Smooth muscle cell (in vitro differentiated cells): ENCODE data around the gene TMEM255B. TPM values are rescaled to one million over a fixed set of nuclear protein-coding genes. Genes with fewer than 3 reads are reported as not detected.
A peak's percentile ranks its signal among the peaks of the same experiment; 100 is the strongest.
"Not testable (repeated sequence)": the region's sequence is repeated elsewhere in the genome, so short reads cannot be mapped to it uniquely, and the experiment has no call there.

Experiments
- DNase-seq: peaks from one replicate; lab custom pipeline; 2025; ENCODE audit not compliant: unreplicated experiment; lab: John Stamatoyannopoulos, UW
- H2AFZ ChIP-seq: fragments of 200-600 bp; sonication (generic); 2 replicates; pipeline ENCODE4 v1.6.0; 2016; ENCODE audit warnings: antibody characterized with exemption, low read depth, mild to moderate bottlenecking
- H3F3A ChIP-seq: fragments of 200-600 bp; sonication (generic); 2 replicates; pipeline ENCODE4 v1.6.0; 2017; ENCODE audit warnings: antibody characterized with exemption, low read depth
- H3K27ac ChIP-seq: fragments of 200-600 bp; sonication (generic); 2 replicates; pipeline ENCODE4 v1.5.1; 2016; ENCODE audit warnings: low read depth, mild to moderate bottlenecking
- H3K27me3 ChIP-seq: fragments of 200-600 bp; sonication (generic); 2 replicates; pipeline ENCODE4 v1.6.1; 2016; ENCODE audit warnings: low read depth, mild to moderate bottlenecking
- H3K36me3 ChIP-seq: fragments of 200-600 bp; sonication (generic); 2 replicates; pipeline ENCODE4 v1.5.1; 2016; ENCODE audit warnings: low read depth
- H3K4me1 ChIP-seq: fragments of 200-600 bp; sonication (generic); 2 replicates; pipeline ENCODE4 v1.5.1; 2016; ENCODE audit warnings: low read depth
- H3K4me2 ChIP-seq: fragments of 200-600 bp; sonication (generic); 2 replicates; pipeline ENCODE4 v1.6.0; 2016; ENCODE audit warnings: mild to moderate bottlenecking
- H3K4me3 ChIP-seq: fragments of 200-600 bp; sonication (generic); 2 replicates; pipeline ENCODE4 v1.5.1; 2016; ENCODE audit warnings: mild to moderate bottlenecking
- H3K79me2 ChIP-seq: fragments of 200-600 bp; sonication (generic); 2 replicates; pipeline ENCODE4 v1.6.0; 2016; ENCODE audit warnings: low read depth, mild to moderate bottlenecking
- H3K9ac ChIP-seq: fragments of 200-600 bp; sonication (generic); 2 replicates; pipeline ENCODE4 v1.6.0; 2016; ENCODE audit warnings: low read depth
- H3K9me3 ChIP-seq: fragments of 200-600 bp; sonication (generic); replicated peaks from 2 replicates; pipeline ENCODE4 v1.5.1; 2016; ENCODE audit warnings: low read depth
- H4K20me1 ChIP-seq: fragments of 200-600 bp; sonication (generic); 2 replicates; pipeline ENCODE4 v1.6.0; 2016; ENCODE audit warnings: low read depth
- CTCF ChIP-seq: fragments of 200-600 bp; sonication (generic); IDR thresholded peaks from 2 replicates; pipeline ENCODE4 v1.5.1; 2017; ENCODE audit warnings: borderline replicate concordance, mild to moderate bottlenecking, antibody characterized with exemption; ENCODE audit not compliant: insufficient read depth, poor library complexity, severe bottlenecking
- WGBS: methylation state at CpG from one replicate; pipeline ENCODE4 v1.1.7; 2016; ENCODE audit warnings: low lambda C conversion rate; 5-methylcytosine and 5-hydroxymethylcytosine counted together
- polyA plus RNA-seq: library from polyadenylated mRNA; unstranded; fragments of >200 nt; fragmentation: Nextera tagmentation; extraction: Ambion mirVana; gene quantifications from 2 replicates; pipeline ENCODE4 v1.2.1, GENCODE V29; 2016
- total RNA-seq: library from RNA; depleted of rRNA; stranded (reverse); fragments of >200 nt; gene quantifications from 2 replicates; pipeline ENCODE4 v1.2.3, GENCODE V29; 2014

Gene TMEM255B
- total and polyA plus RNA-seq, 2 experiments from 2014 or later = 0.22 to 2.1 TPM

GRCh38 chr13:113724016-113724758, 34.8 kb upstream of the TMEM255B start:
- Histone ChIP-seq H3K4me1 (no peaks in the 10 kb centered on the region), H3K4me3 (peak overlapping the region; percentile 59), H3K27me3 (no peaks in the 10 kb centered on the region), H2AFZ (peak overlapping the region; percentile 69), H3K79me2 (no peaks in the 10 kb centered on the region), H3K9me3 (no peaks in the 10 kb centered on the region), H4K20me1 (no peaks in the 10 kb centered on the region), H3K9ac (no peak overlapping the region), H3K27ac (no peak overlapping the region), H3F3A (no peaks in the 10 kb centered on the region), H3K36me3 (no peaks in the 10 kb centered on the region), H3K4me2 (peak overlapping the region; percentile 88)
- 95% methylated on average over 30 of the region's 30 CpGs for WGBS
- DNase-seq = no peak
- TF ChIP-seq CTCF = no peak

- 7% methylated on average over 36 of the region's 36 CpGs for WGBS
- DNase-seq = peak; percentile 79
- Histone ChIP-seq H2AFZ (peak overlapping the region; percentile 69), H3K4me1 (no peaks in the 10 kb centered on the region), H3K9me3 (no peaks in the 10 kb centered on the region), H3K27me3 (no peaks in the 10 kb centered on the region), H3K4me2 (peak overlapping the region; percentile 88), H3K9ac (no peak overlapping the region), H3K4me3 (peak overlapping the region; percentile 59), H4K20me1 (no peaks in the 10 kb centered on the region), H3K27ac (no peak overlapping the region), H3K79me2 (no peaks in the 10 kb centered on the region), H3F3A (no peaks in the 10 kb centered on the region), H3K36me3 (no peaks in the 10 kb centered on the region)
- TF ChIP-seq CTCF = peak; percentile 84
Observed at GRCh38 chr13:113724780-113725315, 34.2 kb upstream of the TMEM255B start.

DNA sequence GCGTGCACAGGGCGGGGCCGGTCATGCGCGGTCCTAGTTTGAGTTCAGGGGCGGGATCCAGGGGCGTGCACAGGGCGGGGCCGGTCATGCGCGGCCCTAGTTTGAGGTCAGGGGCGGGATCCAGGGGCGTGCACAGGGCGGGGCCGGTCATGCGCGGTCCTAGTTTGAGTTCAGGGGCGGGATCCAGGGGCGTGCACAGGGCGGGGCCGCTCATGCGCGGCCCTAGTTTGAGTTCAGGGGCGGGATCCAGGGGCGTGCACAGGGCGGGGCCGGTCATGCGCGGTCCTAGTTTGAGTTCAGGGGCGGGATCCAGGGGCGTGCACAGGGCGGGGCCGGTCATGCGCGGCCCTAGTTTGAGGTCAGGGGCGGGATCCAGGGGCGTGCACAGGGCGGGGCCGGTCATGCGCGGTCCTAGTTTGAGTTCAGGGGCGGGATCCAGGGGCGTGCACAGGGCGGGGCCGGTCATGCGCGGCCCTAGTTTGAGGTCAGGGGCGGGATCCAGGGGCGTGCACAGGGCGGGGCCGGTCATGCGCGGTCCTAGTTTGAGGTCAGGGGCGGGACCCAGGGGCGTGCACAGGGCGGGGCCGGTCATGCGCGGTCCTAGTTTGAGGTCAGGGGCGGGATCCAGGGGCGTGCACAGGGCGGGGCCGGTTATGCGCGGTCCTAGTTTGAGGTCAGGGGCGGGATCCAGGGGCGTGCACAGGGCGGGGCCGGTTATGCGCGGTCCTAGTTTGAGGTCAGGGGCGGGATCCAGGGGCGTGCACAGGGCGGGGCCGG, 33.5 kb upstream of the TMEM255B start:
- not testable (repeated sequence) for H3K4me1 ChIP-seq, H3K36me3 ChIP-seq, H2AFZ ChIP-seq, DNase-seq, H3F3A ChIP-seq, H3K4me2 ChIP-seq, H3K79me2 ChIP-seq, H3K9ac ChIP-seq, H3K27ac ChIP-seq, H4K20me1 ChIP-seq, H3K27me3 ChIP-seq, H3K9me3 ChIP-seq
- H3K4me3 ChIP-seq = peak overlapping the region; percentile 59
- no CpG with 5 or more reads among the region's 75 CpGs for WGBS

DNA sequence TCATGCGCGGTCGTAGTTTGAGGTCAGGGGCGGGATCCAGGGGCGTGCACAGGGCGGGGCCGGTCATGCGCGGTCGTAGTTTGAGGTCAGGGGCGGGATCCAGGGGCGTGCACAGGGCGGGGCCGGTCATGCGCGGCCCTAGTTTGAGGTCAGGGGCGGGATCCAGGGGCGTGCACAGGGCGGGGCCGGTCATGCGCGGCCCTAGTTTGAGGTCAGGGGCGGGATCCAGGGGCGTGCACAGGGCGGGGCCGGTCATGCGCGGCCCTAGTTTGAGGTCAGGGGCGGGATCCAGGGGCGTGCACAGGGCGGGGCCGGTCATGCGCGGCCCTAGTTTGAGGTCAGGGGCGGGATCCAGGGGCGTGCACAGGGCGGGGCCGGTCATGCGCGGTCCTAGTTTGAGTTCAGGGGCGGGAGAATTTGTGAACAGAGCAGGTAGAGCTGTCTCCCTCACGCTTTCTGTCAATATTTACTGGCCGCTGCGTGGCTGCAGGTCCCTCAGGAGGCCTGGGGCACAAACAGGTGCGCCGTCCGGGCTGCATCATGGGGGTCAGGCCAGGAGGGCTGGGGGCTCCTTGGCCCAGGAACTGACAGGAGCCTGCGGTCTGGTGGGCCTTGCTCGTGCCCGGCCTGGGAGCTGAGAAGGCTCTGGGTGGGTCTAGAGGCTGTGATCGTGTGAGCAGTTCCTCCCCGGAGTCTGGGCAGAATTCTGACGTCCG, 32.8 kb upstream of the TMEM255B start:
- 54% methylated on average over 19 of the region's 54 CpGs for WGBS
- Histone ChIP-seq H3K4me2 (peak overlapping the region; percentile 84), H3K4me3 (peak overlapping the region; percentile 40)
- H3K9ac ChIP-seq, H3F3A ChIP-seq, H3K4me1 ChIP-seq, H3K79me2 ChIP-seq, H2AFZ ChIP-seq, H3K27me3 ChIP-seq, H3K9me3 ChIP-seq, H4K20me1 ChIP-seq, H3K36me3 ChIP-seq, DNase-seq, H3K27ac ChIP-seq: not testable (repeated sequence)
